A673 (cell line): ENCODE measurements around the gene LDLRAD3. TPM values are rescaled to one million over a fixed set of nuclear protein-coding genes. Genes with fewer than 3 reads are reported as not detected.

ENCODE experiments used
- BruUV-seq: library from RNA; stranded (reverse); fragments of 400-500 nt; replicated peaks from 2 replicates; lab custom pipeline; 2021; lab: Mats Ljungman, UMichigan
- CTCF ChIA-PET: fragments of 300-600 bp; sonication (Branson Sonifier 250); formaldehyde crosslinking; loops from one replicate; lab custom pipeline; 2022; ENCODE audit warnings: antibody characterized with exemption; lab: Charles Lee
- POLR2A ChIA-PET: fragments of 300-600 bp; sonication (Branson Sonifier 250); formaldehyde crosslinking; loops from one replicate; lab custom pipeline; 2022; ENCODE audit warnings: antibody characterized with exemption; ENCODE audit not compliant: low non-redundant PET; lab: Charles Lee
- DNase-seq: peaks from one replicate; pipeline ENCODE4 v3.0.0-alpha.2; 2015; ENCODE audit warnings: low spot score
- H3K27ac ChIP-seq: fragments of 200-600 bp; sonication (generic); 2 replicates; pipeline ENCODE4 v1.5.1; 2016; ENCODE audit warnings: mixed run types, low read depth, mild to moderate bottlenecking, mixed read lengths, antibody characterized with exemption, low read length; ENCODE audit not compliant: poor library complexity, severe bottlenecking
- H3K27me3 ChIP-seq: fragments of 200-600 bp; sonication (generic); replicated peaks from 2 replicates; pipeline ENCODE4 v1.6.1; 2017; ENCODE audit warnings: mixed run types, low read depth, mild to moderate bottlenecking, mixed read lengths, antibody characterized with exemption, low read length; ENCODE audit not compliant: insufficient read depth, poor library complexity
- H3K36me3 ChIP-seq: fragments of 200-600 bp; sonication (generic); 2 replicates; pipeline ENCODE4 v1.6.1; 2016; ENCODE audit warnings: mixed run types, mild to moderate bottlenecking, mixed read lengths, antibody characterized with exemption, low read length; ENCODE audit not compliant: insufficient read depth, poor library complexity, severe bottlenecking
- H3K4me1 ChIP-seq: fragments of 200-600 bp; sonication (generic); 2 replicates; pipeline ENCODE4 v1.6.1; 2017; ENCODE audit warnings: mixed run types, mild to moderate bottlenecking, mixed read lengths, antibody characterized with exemption, low read length; ENCODE audit not compliant: insufficient read depth, poor library complexity, severe bottlenecking
- H3K4me3 ChIP-seq: fragments of 200-600 bp; sonication (generic); 2 replicates; pipeline ENCODE4 v1.5.1; 2016; ENCODE audit warnings: low read depth, mixed run types, mild to moderate bottlenecking, mixed read lengths, low read length; ENCODE audit not compliant: poor library complexity, severe bottlenecking
- H3K9me3 ChIP-seq: fragments of 200-600 bp; sonication (generic); 2 replicates; pipeline ENCODE4 v1.6.1; 2016; ENCODE audit warnings: mixed run types, low read depth, mild to moderate bottlenecking, mixed read lengths, antibody characterized with exemption, low read length; ENCODE audit not compliant: poor library complexity, severe bottlenecking
- EZH2 ChIP-seq: fragments of 200-600 bp; sonication (generic); IDR thresholded peaks from 2 replicates; pipeline ENCODE4 v1.6.1; 2017; ENCODE audit warnings: borderline replicate concordance, low read depth, mild to moderate bottlenecking, mixed read lengths, antibody characterized with exemption, low read length; ENCODE audit not compliant: poor library complexity, severe bottlenecking
- intact Hi-C: fragments of 100-400 bp; cut with micrococcal nuclease; formaldehyde crosslinking; loops from one replicate; pipeline ENCODE4 v1.10.0; 2022; ENCODE audit not compliant: unreplicated experiment
- total RNA-seq: library from RNA; stranded (reverse); gene quantifications from 2 replicates; pipeline ENCODE4 v1.2.3, GENCODE V29; 2021
- TF ChIP-seq, protein P1 (sequence below): fragments of 300-800, 200-600 bp; sonication (generic); conservative IDR thresholded peaks from 2 replicates; pipeline ENCODE4 v1.5.1; 2017; ENCODE audit warnings: low read depth, mild to moderate bottlenecking, antibody characterized with exemption, low read length, moderate library complexity, mixed read lengths

LDLRAD3 gene
- total RNA-seq, 1 experiment from 2014 or later = 13.1 TPM

- POLR2A ChIA-PET = no interaction called here
- no peak for DNase-seq
- Histone ChIP-seq H3K4me3 (no peak overlapping the region), H3K4me1 (no peaks in the 10 kb centered on the region), H3K36me3 (no peaks in the 10 kb centered on the region), H3K27me3 (no peaks in the 10 kb centered on the region), H3K9me3 (no peaks in the 10 kb centered on the region), H3K27ac (no peak overlapping the region)
- CTCF ChIA-PET = no interaction called here
- BruUV-seq = no TSS peak
- intact Hi-C loops = no loop called here
- TF ChIP-seq, protein P1, sequence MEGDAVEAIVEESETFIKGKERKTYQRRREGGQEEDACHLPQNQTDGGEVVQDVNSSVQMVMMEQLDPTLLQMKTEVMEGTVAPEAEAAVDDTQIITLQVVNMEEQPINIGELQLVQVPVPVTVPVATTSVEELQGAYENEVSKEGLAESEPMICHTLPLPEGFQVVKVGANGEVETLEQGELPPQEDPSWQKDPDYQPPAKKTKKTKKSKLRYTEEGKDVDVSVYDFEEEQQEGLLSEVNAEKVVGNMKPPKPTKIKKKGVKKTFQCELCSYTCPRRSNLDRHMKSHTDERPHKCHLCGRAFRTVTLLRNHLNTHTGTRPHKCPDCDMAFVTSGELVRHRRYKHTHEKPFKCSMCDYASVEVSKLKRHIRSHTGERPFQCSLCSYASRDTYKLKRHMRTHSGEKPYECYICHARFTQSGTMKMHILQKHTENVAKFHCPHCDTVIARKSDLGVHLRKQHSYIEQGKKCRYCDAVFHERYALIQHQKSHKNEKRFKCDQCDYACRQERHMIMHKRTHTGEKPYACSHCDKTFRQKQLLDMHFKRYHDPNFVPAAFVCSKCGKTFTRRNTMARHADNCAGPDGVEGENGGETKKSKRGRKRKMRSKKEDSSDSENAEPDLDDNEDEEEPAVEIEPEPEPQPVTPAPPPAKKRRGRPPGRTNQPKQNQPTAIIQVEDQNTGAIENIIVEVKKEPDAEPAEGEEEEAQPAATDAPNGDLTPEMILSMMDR = no peak
- no peak for TF ChIP-seq EZH2
Measured at GRCh38 chr11:36105743-36106581, 162.1 kb downstream of the LDLRAD3 start.

GRCh38 chr11:36107547-36107946, 163.7 kb downstream of the LDLRAD3 start:
- intact Hi-C loops = no loop called here
- no peak for DNase-seq
- Histone ChIP-seq H3K36me3 (no peaks in the 10 kb centered on the region), H3K4me1 (no peaks in the 10 kb centered on the region), H3K9me3 (no peaks in the 10 kb centered on the region), H3K4me3 (no peak overlapping the region), H3K27ac (no peak overlapping the region), H3K27me3 (no peaks in the 10 kb centered on the region)
- BruUV-seq = no TSS peak
- no peak for TF ChIP-seq EZH2
- TF ChIP-seq, protein P1 = no peak
- ChIA-PET POLR2A (no interaction called here), CTCF (no interaction called here)

- Histone ChIP-seq H3K9me3 (no peaks in the 10 kb centered on the region), H3K27me3 (no peaks in the 10 kb centered on the region), H3K27ac (no peak overlapping the region), H3K4me3 (no peak overlapping the region), H3K36me3 (no peaks in the 10 kb centered on the region), H3K4me1 (no peaks in the 10 kb centered on the region)
- POLR2A ChIA-PET = no interaction called here
- TF ChIP-seq, protein P1 = no peak
- TF ChIP-seq EZH2 = no peak
- CTCF ChIA-PET = interaction anchor here (0.7 to 1.0 kb wide), 2 partner anchors 23 to 287 kb away, joined by 3 read pairs; no protein-coding TSS in a partner anchor
- no TSS peak for BruUV-seq
- intact Hi-C loops = no loop called here
- DNase-seq = no peak
Measured at GRCh38 chr11:36108881-36109589, 165.2 kb downstream of the LDLRAD3 start.
